MCF 10A (cell line): ENCODE data around the gene SPA17. TPM values are rescaled to one million over a fixed set of nuclear protein-coding genes. Genes with fewer than 3 reads are reported as not detected.

Source experiments
- Bru-seq: library from RNA; stranded (reverse); fragments of 400-500 nt; gene quantifications from one replicate; lab custom pipeline; 2021; lab: Mats Ljungman, UMichigan
- BruChase-seq, 2 experiments: library from RNA; stranded (reverse); fragments of 400-500 nt; gene quantifications; one replicate each; lab custom pipeline; 2021; lab: Mats Ljungman, UMichigan
- BruUV-seq: library from RNA; stranded (reverse); fragments of 400-500 nt; replicated peaks from 2 replicates; lab custom pipeline; 2021; lab: Mats Ljungman, UMichigan
- CTCF ChIA-PET: fragments of 300-600 bp; sonication (Branson Sonifier 250); formaldehyde crosslinking; extraction: SDS; loops from one replicate; lab custom pipeline; 2021; ENCODE audit warnings: antibody characterized with exemption, inconsistent platforms; lab: Yijun Ruan, JAX
- POLR2A ChIA-PET: fragments of 300-600, 350-650 bp; sonication (Branson Sonifier 250); formaldehyde crosslinking; extraction: SDS; loops from one replicate; lab custom pipeline; 2020; ENCODE audit warnings: antibody characterized with exemption, inconsistent platforms; lab: Yijun Ruan, JAX
- DNase-seq: peaks from one replicate; pipeline ENCODE4 v3.0.0-alpha.2; 2018; ENCODE audit not compliant: unreplicated experiment
- H3K27ac Mint-ChIP-seq: one replicate; pipeline ENCODE4 v1.8.0; 2022; ENCODE audit warnings: mild to moderate bottlenecking, low read depth, mixed read lengths; ENCODE audit not compliant: unreplicated experiment
- H3K27me3 Mint-ChIP-seq: one replicate; pipeline ENCODE4 v1.8.0; 2022; ENCODE audit warnings: mixed read lengths; ENCODE audit not compliant: insufficient read depth, unreplicated experiment
- H3K36me3 Mint-ChIP-seq: one replicate; pipeline ENCODE4 v1.8.0; 2022; ENCODE audit warnings: mild to moderate bottlenecking, moderate library complexity, mixed read lengths; ENCODE audit not compliant: insufficient read depth, unreplicated experiment
- H3K4me1 Mint-ChIP-seq: one replicate; pipeline ENCODE4 v1.8.0; 2022; ENCODE audit warnings: mixed read lengths; ENCODE audit not compliant: insufficient read depth, unreplicated experiment
- H3K4me3 Mint-ChIP-seq: one replicate; pipeline ENCODE4 v1.8.0; 2022; ENCODE audit warnings: mild to moderate bottlenecking, moderate library complexity, mixed read lengths; ENCODE audit not compliant: unreplicated experiment
- H3K9me3 Mint-ChIP-seq: one replicate; pipeline ENCODE4 v1.8.0; 2022; ENCODE audit warnings: mixed read lengths; ENCODE audit not compliant: unreplicated experiment
- CTCF ChIP-seq: fragments of 200-600 bp; IDR thresholded peaks from one replicate; pipeline ENCODE4 v1.8.0; 2022; ENCODE audit warnings: antibody characterized with exemption, mild to moderate bottlenecking; ENCODE audit not compliant: unreplicated experiment
- intact Hi-C: fragments of 100-400 bp; cut with micrococcal nuclease; formaldehyde crosslinking; loops from 2 replicates; pipeline ENCODE4 v1.14.1; 2022
- long read RNA-seq: library from polyadenylated mRNA; stranded (forward); transcript quantifications from one replicate; pipeline ENCODE4 v2.0.0, GENCODE V29; 2022
- total RNA-seq: library from RNA; stranded (reverse); gene quantifications from 2 replicates; pipeline ENCODE4 v1.2.3, GENCODE V29; 2022

The SPA17 gene
- 12.0 and 18.1 TPM in 2 replicates for total RNA-seq
- Bru-seq, nascent RNA = percentile 62 among the genes with signal in this experiment
- percentile 66 among the genes with signal in this experiment for BruChase-seq, experiment 1, labeled RNA remaining after a 6-hour chase
- percentile 54 among the genes with signal in this experiment for BruChase-seq, experiment 2, labeled RNA remaining after a 2-hour chase
- long read RNA-seq, transcript SPA17-201 (5 exons, 853 nt) = major isoform, 19 of 20 reads
- long read RNA-seq, partial matches to known transcripts = 0 of 20 reads
- long read RNA-seq, other reads (novel, unspliced or antisense) = 1 of 20 reads

- ChIA-PET POLR2A (interaction anchor here (0.6 to 1.6 kb wide), 13 partner anchors 13 to 1215 kb away, joined by 3 to 13 read pairs (median 4); partner anchors contain the start of gene MSANTD2), CTCF (interaction anchor here (0.6 to 6.5 kb wide), 14 partner anchors 10 to 207 kb away, joined by 3 to 112 read pairs (median 6); partner anchors contain the start of gene ESAM)
- Mint-ChIP-seq H3K27ac (peak within 1 kb of the TSS; percentile 98), H3K4me3 (peak within 1 kb of the TSS; percentile 88), H3K36me3 (no peaks in the 10 kb centered on the region), H3K27me3 (no peaks in the 10 kb centered on the region), H3K9me3 (no peaks in the 10 kb centered on the region), H3K4me1 (peaks cover 12% of the 10 kb centered on the region)
- BruUV-seq = TSS peak; percentile 59
- intact Hi-C loops = loop anchor here (1.0 to 5.0 kb wide), 3 partner anchors 74 to 164 kb away; no protein-coding TSS in a partner anchor
- peak; percentile 95 for DNase-seq
- TF ChIP-seq CTCF = no peak
Observed at GRCh38 chr11:124673333-124674167, at the start of gene SPA17, which contains the start of gene SIAE. SPA17 (plus strand) TSS chr11:124673904; CDS start chr11:124675265, 1,361 bp downstream. SIAE (minus strand) TSS chr11:124673739; CDS start chr11:124673708, 31 bp downstream.

- Mint-ChIP-seq H3K27me3 (no peaks in the 10 kb centered on the region), H3K4me3 (no peak overlapping the region), H3K27ac (no peak overlapping the region), H3K9me3 (no peaks in the 10 kb centered on the region), H3K4me1 (peaks cover 17% of the 10 kb centered on the region), H3K36me3 (peaks cover 50% of the 10 kb centered on the region)
- POLR2A ChIA-PET = interaction anchor here (0.6 to 1.6 kb wide), 3 partner anchors 14 to 753 kb away, joined by 3 to 6 read pairs (median 3); no protein-coding TSS in a partner anchor
- intact Hi-C loops = no loop called here
- no TSS peak for BruUV-seq
- CTCF ChIA-PET = interaction anchor here (0.7 to 4.7 kb wide), 6 partner anchors 7 to 949 kb away, joined by 3 to 38 read pairs (median 7); no protein-coding TSS in a partner anchor
- no peak for DNase-seq
- no peak for TF ChIP-seq CTCF
Observed at GRCh38 chr11:124625504-124626168, 48.1 kb upstream of the SPA17 start.

- BruUV-seq = no TSS peak
- no peak for TF ChIP-seq CTCF
- CTCF ChIA-PET = interaction anchor here (0.5 to 1.0 kb wide), 2 partner anchors 17 to 1428 kb away, joined by 4 read pairs; no protein-coding TSS in a partner anchor
- H3K4me1 Mint-ChIP-seq = peaks cover 17% of the 10 kb centered on the region
- intact Hi-C loops = no loop called here
- H3K27me3 Mint-ChIP-seq = no peaks in the 10 kb centered on the region
- no peaks in the 10 kb centered on the region for H3K9me3 Mint-ChIP-seq
- DNase-seq = peak; percentile 46
- POLR2A ChIA-PET = no interaction called here
- H3K27ac Mint-ChIP-seq = peak overlapping the region; percentile 13
- H3K4me3 Mint-ChIP-seq = no peak overlapping the region
- H3K36me3 Mint-ChIP-seq = peaks cover 66% of the 10 kb centered on the region
Observed at GRCh38 chr11:124627546-124627945, 46.2 kb upstream of the SPA17 start.
